GM18498 (cell line): ENCODE results near the gene KAT6B.
"Not testable (repeated sequence)": the region's sequence is repeated elsewhere in the genome, so short reads cannot be mapped to it uniquely, and the experiment has no call there.

Experiments
- ATAC-seq: cut with Tn5 transposase; IDR thresholded peaks from one replicate; pipeline ENCODE4 v1.9.1; 2021; ENCODE audit warnings: mild to moderate bottlenecking, moderate library complexity; ENCODE audit not compliant: unreplicated experiment

The KAT6B gene

DNA sequence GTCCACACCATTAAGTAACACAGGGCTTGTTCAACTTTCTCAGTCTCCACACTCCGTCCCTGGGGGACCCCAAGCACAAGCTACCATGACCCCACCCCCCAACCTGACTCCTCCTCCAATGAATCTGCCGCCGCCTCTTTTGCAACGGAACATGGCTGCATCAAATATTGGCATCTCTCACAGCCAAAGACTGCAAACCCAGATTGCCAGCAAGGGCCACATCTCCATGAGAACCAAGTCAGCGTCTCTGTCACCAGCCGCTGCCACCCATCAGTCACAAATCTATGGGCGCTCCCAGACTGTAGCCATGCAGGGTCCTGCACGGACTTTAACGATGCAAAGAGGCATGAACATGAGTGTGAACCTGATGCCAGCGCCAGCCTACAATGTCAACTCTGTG lies 204.0 kb downstream of the KAT6B start:
- ATAC-seq: no peak

DNA sequence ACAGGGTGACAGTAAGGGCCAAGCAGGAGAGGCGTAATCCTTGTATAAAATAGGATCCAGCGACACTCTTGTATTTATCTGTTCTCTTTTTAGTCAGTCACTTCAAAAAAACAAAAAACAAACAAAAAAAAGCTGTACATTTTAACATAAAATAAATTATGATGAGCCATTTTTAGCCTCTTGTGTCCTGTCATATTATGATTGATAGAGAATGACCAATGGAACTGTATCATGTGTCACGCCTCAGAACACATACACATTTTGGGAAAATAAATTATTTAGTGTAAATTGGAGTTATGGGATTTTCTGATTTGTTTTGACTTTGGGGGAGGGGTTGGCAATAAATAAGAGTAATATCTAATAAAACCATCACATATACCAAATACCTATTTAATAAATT lies 205.7 kb downstream of the KAT6B start:
- no peak for ATAC-seq

GRCh38 chr10:75032813-75033212 lies 206.4 kb downstream of the KAT6B start:
- ATAC-seq: no peak

- ATAC-seq: no peak
Observed at GRCh38 chr10:75033399-75034130, 207.2 kb downstream of the KAT6B start.

DNA sequence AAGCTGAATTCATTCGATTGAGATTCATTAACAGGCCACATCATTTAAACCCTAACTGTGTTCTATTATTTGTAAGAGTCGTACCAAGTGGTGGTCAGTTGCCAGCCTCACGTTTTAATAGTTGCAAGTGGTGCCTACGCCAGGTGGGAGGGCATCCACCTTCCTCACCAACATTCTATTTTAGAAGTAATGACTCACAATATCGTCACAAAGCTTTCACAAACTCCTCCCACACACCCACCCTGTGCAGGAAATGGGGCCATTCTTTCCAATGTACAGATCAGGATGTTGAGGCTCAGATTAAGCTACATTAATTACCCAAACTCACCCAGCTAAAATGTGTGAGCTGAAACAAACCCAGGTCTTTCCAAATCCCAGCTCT lies 207.7 kb downstream of the KAT6B start:
- no peak for ATAC-seq

GRCh38 chr10:75034714-75035258 lies 208.4 kb downstream of the KAT6B start:
- ATAC-seq: no peak

- peak; percentile 37 for ATAC-seq
Observed at GRCh38 chr10:75035975-75036708, 209.7 kb downstream of the KAT6B start.

DNA sequence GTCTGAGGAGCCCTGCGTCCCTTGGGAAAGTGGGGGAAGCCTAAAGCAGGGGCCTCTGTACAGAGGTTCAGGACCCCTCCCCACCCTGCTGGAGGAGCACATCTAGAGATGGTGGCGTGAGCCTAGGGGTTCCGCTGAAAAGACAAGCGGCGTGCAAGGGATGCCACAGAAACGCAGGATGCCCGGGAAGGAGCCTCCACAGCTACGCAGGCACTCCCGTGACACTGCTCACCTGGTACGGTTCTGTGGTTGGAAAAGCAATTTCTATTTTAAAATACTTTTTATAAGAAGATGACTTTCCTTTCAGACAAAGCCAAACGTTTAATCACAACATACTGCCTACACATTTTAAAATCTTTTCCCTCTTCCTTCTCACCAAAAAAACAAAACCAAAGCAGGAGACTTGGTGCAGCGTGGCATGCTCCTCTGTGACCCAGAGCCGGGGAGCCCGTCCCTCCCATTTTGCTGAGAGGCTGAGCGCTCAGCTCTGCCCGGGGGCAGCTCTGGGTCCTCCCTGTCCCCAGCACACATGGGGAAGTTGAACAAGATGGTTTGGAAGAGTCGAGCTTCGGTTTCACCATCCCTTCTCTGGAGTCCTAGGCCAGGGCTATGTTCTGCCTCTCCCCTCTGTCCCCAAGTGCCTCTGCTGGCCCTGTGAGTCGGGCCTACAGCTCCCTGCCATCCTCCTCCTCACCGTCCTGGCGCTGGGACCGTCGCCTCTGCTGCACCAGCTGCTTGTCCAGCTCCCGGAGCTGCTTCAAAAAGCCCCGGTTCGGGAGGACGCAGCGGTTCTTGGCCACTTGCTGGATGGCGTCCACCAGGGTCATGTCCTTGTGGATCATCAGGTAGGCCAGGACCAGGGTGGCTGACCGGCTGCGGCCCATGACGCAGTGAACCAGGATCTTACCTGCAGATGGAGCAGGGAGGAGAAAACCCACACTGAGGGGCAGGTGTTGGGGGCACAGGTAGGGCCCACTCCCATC lies 211.1 kb downstream of the KAT6B start:
- ATAC-seq: no peak

DNA sequence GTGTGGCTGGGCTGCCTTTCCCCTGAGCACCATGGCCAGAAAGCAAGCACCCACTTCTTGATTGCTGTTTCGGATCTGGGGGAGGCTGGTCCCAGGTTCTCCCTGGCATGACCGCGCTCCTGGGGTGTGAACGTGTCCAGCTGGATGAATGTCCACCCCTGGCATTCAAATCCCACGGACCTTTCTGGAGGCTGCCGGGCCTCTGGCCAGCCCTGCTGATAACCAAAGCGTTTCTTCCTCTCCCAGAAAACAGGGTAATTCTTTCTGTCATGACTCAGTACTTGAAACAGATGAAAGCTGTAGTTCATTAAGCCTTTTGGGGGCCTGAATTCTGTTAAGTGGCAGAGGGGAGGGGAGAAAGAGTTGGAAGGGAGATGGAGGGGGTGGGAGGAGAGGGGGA lies 211.9 kb downstream of the KAT6B start:
- no peak for ATAC-seq

GRCh38 chr10:75040576-75040975 lies 214.2 kb downstream of the KAT6B start:
- no peak for ATAC-seq

- ATAC-seq: no peak
Observed at GRCh38 chr10:75042292-75042974, 216.0 kb downstream of the KAT6B start.

DNA sequence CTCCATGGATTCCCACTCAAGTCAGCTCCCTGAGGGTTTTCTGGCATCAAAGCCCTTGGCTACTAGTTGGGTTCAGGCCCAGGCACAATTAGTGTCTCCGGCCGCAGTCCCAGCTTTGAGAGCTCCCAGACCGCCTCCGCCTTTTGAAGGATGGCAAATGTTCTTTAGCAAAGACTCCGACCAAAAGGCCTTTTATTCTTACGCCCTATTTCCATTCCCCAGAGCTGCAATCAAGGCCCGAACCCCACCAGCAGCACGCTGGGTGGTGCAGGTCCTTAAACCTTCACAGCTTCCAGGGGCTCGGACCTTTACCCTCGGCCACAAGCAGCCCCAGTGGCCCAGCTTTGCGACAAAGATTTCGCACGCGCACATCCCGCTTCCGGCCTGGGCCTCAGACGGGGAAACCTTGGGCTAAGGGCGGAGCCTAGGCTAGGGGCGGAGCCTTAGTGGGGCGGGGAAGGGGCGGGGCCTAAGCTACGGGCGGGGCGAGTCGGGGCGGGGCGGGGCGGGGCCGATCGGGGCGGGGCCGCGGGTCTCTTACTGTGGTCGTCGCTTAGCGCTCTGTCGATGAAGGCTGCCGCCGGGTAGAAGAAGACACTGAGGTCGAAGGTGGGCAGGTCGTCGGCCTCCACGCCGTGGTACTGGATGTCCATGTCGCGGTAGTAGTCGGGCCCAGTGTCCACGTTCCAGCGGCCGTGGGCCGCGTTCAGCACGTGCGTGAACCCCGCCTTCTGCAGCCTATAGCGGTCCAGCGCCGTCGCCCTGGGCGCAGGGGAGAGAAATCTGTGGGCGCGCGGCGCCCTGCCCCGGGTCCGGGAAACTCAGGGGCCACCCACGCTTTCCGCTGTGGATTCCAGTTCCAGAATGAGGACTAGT lies 217.1 kb downstream of the KAT6B start:
- ATAC-seq: no peak

- ATAC-seq: no peak
Observed at GRCh38 chr10:75048669-75049098, 222.3 kb downstream of the KAT6B start.

GRCh38 chr10:75049316-75050148 lies 223.1 kb downstream of the KAT6B start:
- ATAC-seq: no peak

DNA sequence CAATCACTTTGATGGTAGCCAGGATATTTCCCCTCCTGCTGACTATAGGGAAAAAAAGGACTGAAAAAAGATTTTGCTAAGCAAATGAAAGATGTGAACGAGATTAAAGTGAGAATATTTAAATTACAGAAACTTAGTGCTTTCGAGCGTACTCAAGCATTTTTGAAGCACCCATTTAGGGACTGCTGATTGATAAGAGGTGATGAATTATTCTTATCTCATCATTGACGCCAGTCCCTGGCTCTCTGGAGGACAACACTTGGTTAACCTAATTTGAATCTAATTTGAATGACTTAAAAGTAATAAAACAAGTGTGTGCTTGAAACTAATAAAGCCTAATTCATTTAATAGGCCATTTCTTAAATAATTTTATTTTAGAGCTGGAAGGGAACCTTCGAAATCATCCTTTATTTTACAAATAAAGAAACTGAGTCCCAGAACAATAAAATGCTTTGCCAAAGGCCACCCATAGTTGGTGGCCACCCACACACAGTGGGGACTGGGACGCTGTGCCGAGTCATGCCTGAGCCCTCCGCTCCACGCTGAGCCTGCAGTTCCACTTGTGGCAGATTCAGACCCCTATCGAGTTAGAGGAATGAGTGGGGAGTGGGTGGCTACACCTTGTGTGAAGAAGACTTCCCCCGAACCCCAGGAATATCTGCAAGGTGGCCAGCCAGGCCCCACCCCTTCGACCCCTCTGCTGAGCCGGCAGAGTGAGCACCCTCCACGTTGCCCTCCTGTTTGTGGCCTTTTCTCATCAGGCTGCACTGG lies 223.9 kb downstream of the KAT6B start:
- ATAC-seq: no peak

DNA sequence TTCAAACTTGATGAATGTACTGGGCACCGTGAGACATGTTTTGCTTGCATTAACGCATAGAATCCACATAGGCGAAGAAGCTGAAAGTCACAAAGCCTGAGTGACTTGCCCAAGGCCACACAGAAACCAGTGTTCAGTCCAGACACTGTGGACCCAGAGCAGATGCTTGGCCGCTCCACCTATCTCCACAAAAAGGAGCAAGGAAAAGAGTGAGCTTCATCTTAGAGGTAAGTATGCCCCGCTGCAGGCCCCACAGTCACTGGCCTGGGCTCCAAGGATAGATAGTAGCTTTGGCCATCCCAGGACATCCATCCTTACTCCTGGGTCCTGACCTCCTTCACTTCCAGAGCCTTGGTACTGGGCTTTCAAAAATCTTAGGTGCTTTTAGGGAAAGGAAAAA lies 224.9 kb downstream of the KAT6B start:
- no peak for ATAC-seq

- not testable (repeated sequence) for ATAC-seq
Observed at GRCh38 chr10:75055896-75056406, 229.6 kb downstream of the KAT6B start.

DNA sequence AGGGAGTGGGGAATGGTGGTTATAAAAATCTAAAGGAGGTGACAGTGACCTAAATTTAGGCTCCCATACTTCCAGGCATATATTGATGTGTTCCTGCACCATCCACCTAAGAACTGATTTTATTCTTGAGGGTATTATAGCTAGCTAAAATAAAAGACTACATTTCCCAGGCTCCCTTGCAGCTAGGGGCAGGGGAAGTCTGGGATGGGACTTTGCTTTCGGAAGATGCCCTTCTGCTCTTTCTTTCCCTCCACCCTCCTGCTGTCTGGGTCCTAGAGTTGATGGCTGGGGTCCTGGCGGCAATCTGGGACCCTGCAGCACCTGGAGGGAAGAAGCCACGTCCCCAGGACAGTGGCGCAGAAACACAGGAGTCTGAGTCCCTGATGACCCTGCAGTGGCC lies 231.3 kb downstream of the KAT6B start:
- no peak for ATAC-seq
